HG03097 (cell line): ENCODE data around the gene TTLL3.
A peak's percentile ranks its signal among the peaks of the same experiment; 100 is the strongest.
"Not testable (repeated sequence)": the region's sequence is repeated elsewhere in the genome, so short reads cannot be mapped to it uniquely, and the experiment has no call there.

ENCODE experiments used
- ATAC-seq: cut with Tn5 transposase; IDR thresholded peaks from one replicate; pipeline ENCODE4 v1.9.1; 2021; ENCODE audit not compliant: unreplicated experiment, low FRiP score

Gene TTLL3

DNA sequence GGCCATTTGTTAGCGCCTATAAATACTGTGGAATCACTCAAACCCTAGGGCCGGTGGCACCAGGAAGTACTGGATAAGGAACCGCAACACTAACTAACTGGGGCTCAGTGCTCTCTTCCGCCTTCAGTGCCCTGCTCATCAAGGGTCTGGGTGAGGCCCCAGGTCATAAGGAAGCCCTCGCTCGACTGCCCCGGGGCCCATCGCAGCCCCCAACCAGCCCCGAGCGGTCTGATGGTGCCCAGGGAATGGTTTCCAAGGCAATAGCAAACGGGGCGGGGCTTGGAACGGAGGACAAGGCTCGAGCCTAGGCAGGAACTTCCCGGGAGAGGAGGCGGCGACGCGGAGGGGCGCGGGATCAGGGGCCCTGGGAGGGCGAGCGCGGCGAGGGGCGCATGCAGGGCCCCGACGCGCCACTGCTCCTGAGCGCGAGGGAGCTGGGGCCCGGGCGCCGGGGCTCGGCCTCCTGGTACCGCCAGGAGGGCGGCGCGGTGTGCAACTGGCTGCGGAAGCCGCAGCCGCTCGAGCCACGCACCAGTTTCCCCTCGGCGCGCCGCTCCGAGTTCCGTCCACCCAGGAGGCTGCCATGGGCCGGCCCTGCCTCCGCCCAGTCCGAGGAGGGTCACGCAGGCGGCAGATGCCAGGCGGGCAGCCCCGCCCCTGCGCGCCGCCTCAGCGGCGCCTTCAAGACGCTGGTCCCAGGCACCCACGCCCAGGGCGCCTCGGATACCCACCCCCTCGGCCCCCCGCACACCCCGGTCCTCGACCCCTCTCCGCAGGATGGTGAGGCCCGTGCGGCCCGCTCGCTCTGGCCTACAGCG, at the start of gene TTLL3:
TSS of gene TTLL3 (plus strand) at position 648 of the 818 bp plus-strand sequence. CDS start 400 bp downstream, outside the sequence.
- ATAC-seq, result no peak

- no peak for ATAC-seq
Measured at GRCh38 chr3:9760779-9761505, 49.1 kb upstream of the TTLL3 start.

- ATAC-seq, result no peak
Measured at GRCh38 chr3:9761919-9762318, 48.1 kb upstream of the TTLL3 start.

DNA sequence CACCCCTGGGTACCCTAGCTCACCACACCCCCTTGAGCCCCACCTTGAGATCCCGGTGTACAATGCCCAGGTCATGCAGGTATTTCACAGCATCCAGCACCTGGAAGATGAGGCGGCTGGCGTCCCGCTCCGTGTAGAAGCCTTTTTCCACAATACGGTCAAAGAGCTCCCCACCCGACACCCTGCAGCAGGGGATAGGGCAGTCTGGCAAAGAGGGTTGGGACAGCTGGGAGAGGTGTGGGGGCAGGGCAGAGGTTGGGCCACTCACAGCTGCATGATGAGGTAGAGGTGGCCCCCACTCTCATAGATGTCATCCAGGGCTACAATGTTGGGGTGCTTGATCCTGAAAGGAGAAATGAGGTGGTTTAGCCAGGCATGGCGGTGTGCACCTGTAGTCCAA, 47.2 kb upstream of the TTLL3 start:
- ATAC-seq, result no peak

DNA sequence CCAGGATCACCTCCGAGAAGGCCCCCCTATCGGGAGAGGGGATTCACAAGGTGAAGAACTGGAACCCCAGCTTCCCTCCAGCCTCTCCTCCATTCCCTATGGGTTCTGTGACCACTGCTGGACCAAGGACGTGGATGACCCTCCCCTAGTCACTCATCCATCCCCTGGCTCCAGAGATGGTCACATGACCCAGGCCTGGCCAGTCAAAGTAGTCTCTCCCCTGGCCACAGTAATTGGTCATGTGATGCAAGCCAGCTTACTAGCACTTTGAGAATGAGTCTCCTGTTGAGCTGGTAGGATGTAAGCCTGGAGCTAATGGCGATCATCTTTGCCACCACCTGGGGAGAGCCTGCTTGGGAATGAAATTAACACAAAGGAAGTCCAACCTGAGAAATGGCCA, 44.2 kb upstream of the TTLL3 start:
- no peak for ATAC-seq

DNA sequence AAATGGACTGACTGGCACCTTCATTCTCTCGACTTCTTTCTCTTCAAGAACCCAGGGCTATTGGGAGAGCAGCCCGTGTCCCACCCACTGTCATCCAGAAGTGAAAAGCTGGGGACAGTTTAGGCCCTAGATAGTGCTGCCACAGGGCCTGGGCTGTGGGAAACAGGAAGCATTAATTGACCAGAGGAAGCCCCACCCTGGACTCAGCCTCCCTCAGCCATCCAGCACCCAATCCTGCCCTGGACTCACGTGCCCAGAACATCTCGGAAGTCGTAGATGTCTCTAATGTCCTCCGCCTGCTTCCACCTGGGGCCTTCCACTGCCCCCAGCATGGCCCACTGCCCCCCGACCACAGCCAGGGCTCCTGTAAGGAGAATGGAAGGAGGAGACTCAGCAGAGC, 42.6 kb upstream of the TTLL3 start:
- ATAC-seq, result no peak

DNA sequence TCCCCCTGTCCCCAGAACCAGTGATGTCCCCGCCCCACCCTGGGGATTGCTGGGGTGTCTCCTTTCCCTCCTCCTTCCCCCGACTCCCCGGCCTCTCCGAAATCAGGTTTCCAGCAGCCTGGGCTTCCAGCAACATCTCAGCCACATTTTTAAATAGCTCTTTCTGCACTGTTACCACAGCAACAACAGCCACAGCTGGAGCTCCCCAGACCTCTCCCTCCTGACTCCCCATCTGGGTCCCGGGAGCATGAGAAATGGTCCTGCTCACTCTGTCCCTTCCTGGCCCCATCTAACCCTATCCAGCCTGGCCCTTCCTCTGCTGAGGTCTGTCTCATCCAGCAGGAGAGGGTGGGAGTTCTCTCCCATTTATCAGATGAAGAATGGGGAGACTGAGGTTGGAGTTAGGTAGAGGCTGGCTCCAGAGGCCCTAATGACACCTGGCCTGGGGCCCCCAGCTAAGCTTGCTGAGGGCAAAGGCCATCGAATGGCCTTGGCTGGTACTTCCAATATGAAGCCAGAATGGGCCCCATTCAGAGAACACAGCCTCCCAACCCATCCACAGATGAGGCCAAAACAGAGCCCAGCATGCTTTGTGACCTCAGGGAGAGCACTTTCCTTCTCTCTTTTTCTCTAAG, 41.8 kb upstream of the TTLL3 start:
- no peak for ATAC-seq

DNA sequence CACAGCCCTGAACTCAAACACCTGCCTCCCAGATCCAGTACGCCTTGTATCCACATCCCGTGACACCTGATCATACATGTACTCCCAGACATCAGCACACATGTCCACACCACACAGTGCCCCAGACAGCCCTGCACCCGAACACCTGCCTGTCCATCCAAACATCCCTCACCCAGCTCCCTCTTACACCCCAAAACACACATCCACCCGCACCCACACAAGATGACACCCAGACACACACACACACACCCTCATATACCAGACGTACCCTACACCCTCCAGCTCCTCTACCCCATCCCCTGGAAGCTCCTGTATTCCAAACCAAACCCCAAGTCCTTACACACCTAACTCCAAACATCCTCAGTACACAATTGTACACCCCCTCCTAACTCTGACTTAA, 41.0 kb upstream of the TTLL3 start:
- ATAC-seq, result no peak

GRCh38 chr3:9769426-9770275, 40.4 kb upstream of the TTLL3 start, which contains the start of gene CAMK1:
Gene CAMK1 (minus strand): TSS chr3:9769947. CDS start chr3:9767749, 2,198 bp downstream.
- no peak for ATAC-seq

GRCh38 chr3:9770276-9770812, 39.7 kb upstream of the TTLL3 start:
- ATAC-seq, result no peak

DNA sequence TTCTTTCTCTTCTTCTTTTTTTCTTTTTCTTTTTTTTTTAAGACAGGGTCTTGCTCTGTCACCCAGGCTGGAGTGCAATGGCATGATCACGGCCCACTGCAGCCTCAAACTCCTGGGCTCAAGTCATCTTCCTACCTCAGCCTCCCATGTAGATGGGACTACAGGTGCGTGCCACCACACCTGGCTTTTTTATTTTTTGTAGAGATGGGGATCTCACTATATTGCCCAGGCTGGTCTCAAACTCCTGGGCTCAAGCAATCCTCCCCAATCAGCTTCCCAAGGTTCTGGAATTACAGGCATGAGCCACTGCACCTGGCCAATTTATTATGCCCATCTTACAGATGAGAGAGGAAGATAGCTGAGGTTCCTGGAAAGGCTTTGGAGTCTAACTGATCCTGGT, 39.1 kb upstream of the TTLL3 start:
- ATAC-seq, result not testable (repeated sequence)

GRCh38 chr3:9776896-9777693, 33.0 kb upstream of the TTLL3 start:
- ATAC-seq, result no peak

DNA sequence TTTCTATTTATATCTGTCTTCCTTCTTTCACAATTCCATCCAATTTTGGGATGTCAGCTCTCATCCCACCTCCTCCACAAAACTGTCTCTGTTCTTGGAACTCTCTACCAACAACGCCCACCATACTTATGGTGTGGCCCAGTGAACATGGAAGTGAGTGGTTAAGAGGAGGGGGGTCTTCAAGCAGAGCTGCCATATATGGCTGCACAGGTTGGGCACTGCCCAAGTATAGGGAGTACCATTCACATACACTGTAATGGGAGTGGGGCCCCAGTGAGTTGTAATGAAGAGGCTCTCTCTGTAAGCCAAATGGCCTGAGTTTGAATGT, 32.4 kb upstream of the TTLL3 start:
- ATAC-seq, result no peak

DNA sequence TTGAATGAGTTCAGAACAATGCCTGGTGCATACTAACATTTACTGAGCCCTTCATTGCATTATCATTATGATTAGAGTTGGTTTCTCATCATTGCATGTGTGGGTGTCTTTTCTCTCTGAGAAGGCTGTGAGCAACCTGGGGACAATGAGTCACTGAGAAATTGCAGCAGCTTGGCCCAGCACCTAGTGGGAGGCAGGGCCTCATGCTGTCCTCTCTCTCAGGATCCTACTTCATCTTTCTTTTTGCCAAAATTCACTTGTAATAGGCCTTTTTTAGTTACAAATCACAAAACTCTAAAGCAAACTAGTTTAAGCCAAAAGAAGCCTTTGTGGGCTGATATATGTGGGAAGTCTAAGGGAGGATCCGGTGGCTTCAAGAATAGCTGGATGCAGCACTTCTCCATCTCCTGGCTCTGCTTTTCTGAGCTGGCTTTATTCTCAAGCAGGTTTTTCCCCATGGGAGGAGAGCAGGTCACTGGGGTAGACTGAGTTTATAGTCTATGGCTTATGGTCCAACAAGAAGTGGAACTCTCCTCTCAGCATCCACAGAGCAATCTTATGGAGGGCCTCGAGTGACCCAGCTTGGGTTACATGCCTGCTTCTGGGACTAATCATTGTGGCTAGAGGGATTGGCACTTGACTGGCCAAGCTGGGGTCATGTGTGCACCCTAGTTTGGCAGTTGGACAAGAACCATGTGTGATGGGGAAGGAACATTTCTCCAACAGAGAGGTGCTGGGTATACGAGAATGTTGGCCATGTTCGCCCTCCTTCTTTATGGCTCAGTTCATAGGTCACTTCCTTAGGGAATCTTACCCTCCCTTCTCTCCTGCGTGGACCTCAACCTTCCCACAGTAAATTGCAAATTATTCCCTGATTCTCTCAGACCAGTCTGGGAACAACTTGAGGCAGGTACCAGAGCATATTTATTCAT, 31.7 kb upstream of the TTLL3 start:
- no peak for ATAC-seq

DNA sequence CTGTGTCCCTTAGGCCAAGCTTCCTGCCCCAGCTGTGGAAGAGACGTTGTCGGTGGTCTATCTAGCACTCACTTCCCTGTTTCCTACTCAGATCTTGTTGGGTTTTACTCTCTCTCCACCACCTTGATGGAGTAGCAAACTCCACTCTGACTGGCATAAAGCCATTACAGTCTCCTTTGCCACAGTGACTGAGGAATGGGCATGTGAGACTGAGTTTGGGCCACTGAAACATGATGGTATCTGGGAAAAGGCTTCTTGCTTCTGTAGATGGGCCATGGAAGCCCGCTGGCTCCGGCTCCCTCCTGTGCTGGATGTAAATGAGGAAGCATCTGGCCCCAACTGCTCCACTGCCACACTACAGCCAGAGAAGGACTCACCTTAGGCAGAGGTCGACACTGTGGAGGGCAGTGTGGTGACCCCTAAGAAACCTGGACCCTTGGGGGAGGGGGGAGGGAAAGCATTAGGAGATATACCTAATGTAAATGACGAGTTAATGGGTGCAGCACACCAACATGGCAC, 30.9 kb upstream of the TTLL3 start:
- no peak for ATAC-seq

DNA sequence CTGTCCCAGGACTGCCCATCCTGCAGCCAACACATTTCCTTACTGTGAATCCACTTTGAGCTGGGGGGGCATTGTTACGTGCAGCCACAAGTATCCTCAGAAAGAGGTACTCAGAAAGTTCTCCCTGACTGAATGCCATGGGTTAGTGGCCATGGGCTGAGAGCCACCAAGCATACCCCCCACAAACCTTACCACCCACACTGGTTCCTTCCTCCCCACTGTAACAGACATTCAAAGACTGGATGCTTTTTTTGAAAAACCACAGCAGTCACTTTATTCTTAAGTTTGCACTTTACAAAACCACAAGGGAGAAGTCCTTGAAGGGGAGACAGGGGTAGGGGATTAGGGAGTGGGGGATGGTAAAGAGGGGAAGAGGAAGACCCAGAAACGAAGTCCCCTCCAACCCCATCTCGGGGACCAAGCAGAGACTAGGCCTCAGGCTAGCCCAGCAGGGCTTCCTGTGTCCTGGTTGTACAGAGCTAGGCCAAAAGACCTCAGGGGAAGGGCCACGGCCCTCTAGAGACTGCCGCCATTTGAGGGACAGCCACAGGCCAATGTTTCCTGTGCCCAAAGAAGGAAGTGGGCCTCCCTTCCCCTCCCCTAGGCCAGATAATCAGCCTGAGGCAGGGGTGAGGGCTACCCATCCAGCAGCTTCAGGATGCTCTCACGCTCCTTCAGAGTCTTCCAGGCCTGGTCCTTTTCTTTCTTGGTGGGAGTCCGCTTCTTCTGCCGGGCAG, 30.2 kb upstream of the TTLL3 start:
- peak; percentile 38 for ATAC-seq

GRCh38 chr3:9780458-9780812, 29.6 kb upstream of the TTLL3 start:
- ATAC-seq, result no peak

DNA sequence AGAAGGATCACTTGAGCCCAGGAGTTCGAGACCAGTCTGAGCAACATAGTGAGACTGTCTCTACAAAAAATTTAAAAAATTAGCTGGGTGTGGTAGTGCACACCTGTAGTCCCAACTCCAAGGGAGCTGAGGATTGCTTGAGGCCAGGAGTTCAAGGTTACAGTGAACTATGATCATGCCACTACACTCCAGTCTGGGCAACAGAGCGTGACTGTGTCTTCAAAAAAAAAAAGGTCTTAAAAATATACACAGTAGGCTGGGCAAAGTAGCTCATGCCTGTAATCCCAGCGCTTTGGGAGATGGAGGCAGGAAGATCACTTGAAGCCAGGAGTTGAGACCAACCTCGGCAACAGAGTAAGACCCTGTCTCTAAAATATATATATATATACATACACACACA, 29.2 kb upstream of the TTLL3 start:
- ATAC-seq, result no peak
